Activated CD4-positive, alpha-beta T cell treated with anti-CD3 and anti-CD28 coated beads for 36 hours (primary cell): ENCODE measurements around the gene WNT5B. TPM values are rescaled to one million over a fixed set of nuclear protein-coding genes. Genes with fewer than 3 reads are reported as not detected.
"Not testable (repeated sequence)": the region's sequence is repeated elsewhere in the genome, so short reads cannot be mapped to it uniquely, and the experiment has no call there.

Experiments
- ATAC-seq: fragments of 200-7000 bp; cut with Tn5 transposase; one replicate; pipeline ENCODE4 v1.10.0; 2021; ENCODE audit warnings: mild to moderate bottlenecking, moderate library complexity
- CTCF ChIA-PET: fragments of 350-600 bp; sonication (Branson Sonifier 250); formaldehyde crosslinking; loops from one replicate; lab custom pipeline; 2021; ENCODE audit warnings: antibody characterized with exemption; lab: Charles Lee
- POLR2A ChIA-PET: fragments of 350-600 bp; sonication (Branson Sonifier 250); formaldehyde crosslinking; loops from one replicate; lab custom pipeline; 2021; ENCODE audit warnings: antibody characterized with exemption, inconsistent platforms; lab: Charles Lee
- DNase-seq: peaks from one replicate; pipeline ENCODE4 v3.0.0-alpha.2; 2020
- H3K27ac Mint-ChIP-seq: one replicate; pipeline ENCODE4 v1.8.0; 2021; ENCODE audit warnings: mixed read lengths
- H3K27me3 Mint-ChIP-seq: one replicate; pipeline ENCODE4 v1.8.0; 2021; ENCODE audit warnings: mixed read lengths
- H3K36me3 Mint-ChIP-seq: one replicate; pipeline ENCODE4 v1.8.0; 2021; ENCODE audit warnings: low read depth, mixed read lengths
- H3K4me1 Mint-ChIP-seq: one replicate; pipeline ENCODE4 v1.8.0; 2021; ENCODE audit warnings: mixed read lengths
- H3K4me3 Mint-ChIP-seq: one replicate; pipeline ENCODE4 v1.8.0; 2021; ENCODE audit warnings: mild to moderate bottlenecking, moderate library complexity, mixed read lengths
- H3K9me3 Mint-ChIP-seq: one replicate; pipeline ENCODE4 v1.8.0; 2021; ENCODE audit warnings: low read depth, mixed read lengths
- intact Hi-C, 2 experiments: fragments of 100-400 bp; cut with DNase I in 1 of 2; cut with micrococcal nuclease in 1 of 2; formaldehyde crosslinking; loops; one replicate each; pipeline versions ENCODE4 v1.14.2 to v1.15.1; 2022 to 2024; cut with DNase I, micrococcal nuclease
- microRNA-seq: library from miRNA; unstranded; fragments of <30 nt; microRNA quantifications from one replicate; pipeline ENCODE4 v1.2.0, GENCODE V29; 2021; ENCODE audit warnings: borderline replicate concordance
- total RNA-seq, 2 experiments: library from RNA; stranded (reverse); gene quantifications; one replicate each; pipeline ENCODE4 v1.2.3, GENCODE V29; 2021

Gene WNT5B
- total RNA-seq, 2 experiments from 2014 or later: not detected

DNA sequence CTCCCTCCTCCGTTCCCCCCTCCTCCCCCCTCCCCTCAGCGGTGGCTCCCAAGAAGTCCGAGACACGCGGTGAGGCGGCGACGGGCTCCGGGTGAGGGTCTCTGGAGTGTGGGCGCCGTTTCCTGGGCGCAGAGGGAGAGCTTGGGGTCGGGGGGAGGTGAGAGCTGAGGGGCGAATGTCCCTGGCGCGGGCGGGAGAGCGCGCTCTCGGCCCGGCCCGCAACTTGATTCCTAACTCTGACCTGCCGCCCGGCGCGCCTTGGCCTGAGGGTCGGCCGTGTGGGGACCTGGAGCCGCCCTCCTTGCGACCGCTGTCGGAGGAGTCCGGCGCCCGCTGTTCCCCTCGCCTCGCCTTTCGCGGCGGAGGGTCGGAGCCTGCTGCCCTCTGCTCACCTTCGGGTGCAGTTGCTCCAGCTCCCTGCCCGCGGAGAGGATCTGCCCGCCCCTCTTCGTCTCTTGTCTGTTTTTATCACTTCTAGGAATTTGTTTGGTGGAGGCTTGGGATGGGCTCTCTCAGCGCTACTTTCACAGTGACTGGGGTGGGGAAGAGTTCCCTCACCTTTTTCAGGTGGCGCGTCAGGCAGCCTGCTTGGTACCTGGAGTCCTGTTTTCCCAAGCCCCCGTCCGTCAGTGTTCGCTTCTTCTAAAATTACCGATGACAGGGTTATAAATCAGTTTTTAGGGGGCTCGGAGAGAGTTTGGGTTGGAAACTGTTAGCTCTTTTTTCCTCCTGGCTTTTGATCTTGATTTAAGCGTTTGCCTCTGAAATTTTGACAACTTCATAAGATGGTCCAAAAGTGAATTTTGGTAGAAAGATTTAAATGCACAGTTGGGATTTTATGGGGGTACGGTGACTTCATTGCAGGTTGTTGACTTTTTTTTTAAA lies 62.3 kb downstream of the WNT5B start:
- H3K27me3 Mint-ChIP-seq: no peaks in the 10 kb centered on the region
- peaks cover 14% of the 10 kb centered on the region for H3K36me3 Mint-ChIP-seq
- intact Hi-C loops: loop anchor here (1.0 to 10.0 kb wide), 6 partner anchors 97 to 1103 kb away; partner anchors contain the start of genes FBXL14 (in 2 of the 2), DCP1B (in 1 of the 2), FKBP4 (in 1 of the 2) and WNK1 (in 1 of the 2)
- POLR2A ChIA-PET: interaction anchor here (0.6 to 1.3 kb wide), 2 partner anchors 8 to 30 kb away, joined by 3 read pairs; no protein-coding TSS in a partner anchor
- ATAC-seq: peak; percentile 16
- peak overlapping the region; percentile 97 for H3K27ac Mint-ChIP-seq
- CTCF ChIA-PET: interaction anchor here (0.6 to 3.2 kb wide), 10 partner anchors 10 to 250 kb away, joined by 3 to 19 read pairs (median 3); no protein-coding TSS in a partner anchor
- no peaks in the 10 kb centered on the region for H3K9me3 Mint-ChIP-seq
- DNase-seq: peak; percentile 49
- peak overlapping the region; percentile 95 for H3K4me3 Mint-ChIP-seq
- peaks cover 55% of the 10 kb centered on the region for H3K4me1 Mint-ChIP-seq

DNA sequence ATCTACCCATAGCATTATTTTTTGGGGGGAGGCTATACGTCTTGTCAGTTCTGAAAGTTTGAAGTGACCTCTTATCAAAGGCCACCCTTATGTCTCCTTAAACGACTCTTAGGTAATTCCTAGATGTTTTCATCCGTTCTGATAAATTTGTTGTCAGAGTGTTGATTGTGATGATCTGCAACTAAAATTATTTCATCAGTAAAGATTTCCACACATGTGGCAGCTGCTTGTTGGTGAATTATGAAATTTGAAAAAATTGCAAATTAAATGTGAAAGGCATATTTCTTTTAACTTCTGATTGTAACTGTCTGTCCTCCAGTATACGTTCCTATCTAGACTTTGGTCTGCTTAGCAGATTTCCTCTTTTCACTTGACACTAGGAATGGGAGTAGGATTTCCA lies 63.2 kb downstream of the WNT5B start:
- Mint-ChIP-seq H3K4me1 (peaks cover 63% of the 10 kb centered on the region), H3K27me3 (no peaks in the 10 kb centered on the region), H3K4me3 (peak overlapping the region; percentile 95), H3K36me3 (peaks cover 14% of the 10 kb centered on the region), H3K27ac (peak overlapping the region; percentile 97), H3K9me3 (no peaks in the 10 kb centered on the region)
- CTCF ChIA-PET: interaction anchor here (0.7 to 1.5 kb wide), 5 partner anchors 10 to 98 kb away, joined by 3 to 4 read pairs (median 3); no protein-coding TSS in a partner anchor
- DNase-seq (no peak), ATAC-seq (no peak)
- intact Hi-C loops: loop anchor here (5.0 to 10.0 kb wide), 2 partner anchors 100 to 1103 kb away; partner anchors contain the start of genes FBXL14 (in 1 of the 2) and FKBP4 (in 1 of the 2)
- POLR2A ChIA-PET: no interaction called here

DNA sequence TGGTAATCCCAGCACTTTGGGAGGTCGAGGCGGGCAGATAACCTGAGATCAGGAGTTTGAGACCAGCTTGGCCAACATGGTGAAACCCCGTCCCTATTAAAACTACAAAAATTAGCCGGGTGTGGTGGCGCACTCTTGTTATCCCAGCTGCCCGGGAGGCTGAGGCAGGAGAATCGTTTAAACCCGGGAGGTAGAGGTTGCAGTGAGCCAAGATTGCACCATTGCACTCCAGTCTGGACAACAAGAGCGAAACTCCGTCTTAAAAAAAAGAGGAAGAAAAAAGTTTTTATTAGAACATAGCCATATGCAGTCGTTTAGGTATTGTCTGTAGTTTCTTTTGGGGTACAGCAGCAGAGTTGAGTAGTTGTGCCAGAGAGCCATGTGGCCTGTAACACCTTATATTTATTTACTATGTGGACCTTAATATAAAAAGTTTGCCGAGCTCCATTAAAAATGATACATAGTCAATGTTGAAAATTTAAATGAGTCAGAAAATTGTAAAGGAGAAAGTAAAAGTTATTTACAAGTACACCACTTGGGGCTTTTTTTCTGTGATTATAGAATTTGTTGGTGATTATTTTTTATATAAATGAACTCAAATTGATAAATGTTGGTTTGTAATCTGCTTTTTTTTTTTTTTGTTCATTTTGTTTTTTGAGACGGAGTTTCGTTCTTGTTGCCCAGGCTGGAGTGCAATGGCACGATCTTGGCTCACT lies 64.0 kb downstream of the WNT5B start:
- H3K4me1 Mint-ChIP-seq: peaks cover 69% of the 10 kb centered on the region
- ChIA-PET CTCF (interaction anchor here (0.6 to 1.2 kb wide), 3 partner anchors 40 to 71 kb away, joined by 3 to 4 read pairs (median 3); no protein-coding TSS in a partner anchor), POLR2A (interaction anchor here (0.7 kb wide), 1 partner anchor 106 kb away, joined by 3 read pairs; no protein-coding TSS in a partner anchor)
- H3K9me3 Mint-ChIP-seq: no peaks in the 10 kb centered on the region
- H3K27ac Mint-ChIP-seq: no peak overlapping the region
- no peak for DNase-seq
- peaks cover 14% of the 10 kb centered on the region for H3K36me3 Mint-ChIP-seq
- H3K4me3 Mint-ChIP-seq: no peak overlapping the region
- ATAC-seq: no peak
- no peaks in the 10 kb centered on the region for H3K27me3 Mint-ChIP-seq
- intact Hi-C loops: loop anchor here (5.0 to 10.0 kb wide), 2 partner anchors 101 to 1102 kb away; partner anchors contain the start of genes FBXL14 (in 1 of the 2) and FKBP4 (in 1 of the 2)

DNA sequence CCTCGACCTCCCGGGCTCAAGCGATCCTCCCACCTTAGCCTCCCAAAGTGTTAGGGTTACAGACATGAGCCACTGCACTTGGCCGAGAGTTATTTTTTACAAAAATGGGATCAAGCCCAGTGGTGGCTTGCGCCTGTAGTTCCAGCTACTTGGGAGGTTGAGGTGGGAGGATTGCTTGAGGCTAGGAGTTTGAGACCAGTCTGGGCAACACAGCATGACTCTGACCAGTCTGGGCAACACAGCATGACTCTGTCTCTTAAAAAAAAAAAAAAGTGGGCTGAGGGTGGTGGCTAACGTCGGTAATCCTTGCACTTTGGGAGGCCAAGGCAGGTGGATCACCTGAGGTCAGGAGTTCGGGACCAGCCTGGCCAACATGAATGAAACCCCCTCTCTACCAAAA lies 66.1 kb downstream of the WNT5B start:
- H3K27me3 Mint-ChIP-seq, H3K9me3 Mint-ChIP-seq, ATAC-seq, H3K27ac Mint-ChIP-seq, H3K4me3 Mint-ChIP-seq, POLR2A ChIA-PET, DNase-seq: not testable (repeated sequence)
- CTCF ChIA-PET: interaction anchor here (1.0 kb wide), 1 partner anchor 14 kb away, joined by 3 read pairs; no protein-coding TSS in a partner anchor
- intact Hi-C loops: loop anchor here in 1 of 2 experiments (10.0 kb wide), 1 partner anchor 1100 kb away; the partner anchor contains the start of gene FKBP4
- Mint-ChIP-seq H3K36me3 (peaks cover 16% of the 10 kb centered on the region), H3K4me1 (peaks cover 69% of the 10 kb centered on the region)

DNA sequence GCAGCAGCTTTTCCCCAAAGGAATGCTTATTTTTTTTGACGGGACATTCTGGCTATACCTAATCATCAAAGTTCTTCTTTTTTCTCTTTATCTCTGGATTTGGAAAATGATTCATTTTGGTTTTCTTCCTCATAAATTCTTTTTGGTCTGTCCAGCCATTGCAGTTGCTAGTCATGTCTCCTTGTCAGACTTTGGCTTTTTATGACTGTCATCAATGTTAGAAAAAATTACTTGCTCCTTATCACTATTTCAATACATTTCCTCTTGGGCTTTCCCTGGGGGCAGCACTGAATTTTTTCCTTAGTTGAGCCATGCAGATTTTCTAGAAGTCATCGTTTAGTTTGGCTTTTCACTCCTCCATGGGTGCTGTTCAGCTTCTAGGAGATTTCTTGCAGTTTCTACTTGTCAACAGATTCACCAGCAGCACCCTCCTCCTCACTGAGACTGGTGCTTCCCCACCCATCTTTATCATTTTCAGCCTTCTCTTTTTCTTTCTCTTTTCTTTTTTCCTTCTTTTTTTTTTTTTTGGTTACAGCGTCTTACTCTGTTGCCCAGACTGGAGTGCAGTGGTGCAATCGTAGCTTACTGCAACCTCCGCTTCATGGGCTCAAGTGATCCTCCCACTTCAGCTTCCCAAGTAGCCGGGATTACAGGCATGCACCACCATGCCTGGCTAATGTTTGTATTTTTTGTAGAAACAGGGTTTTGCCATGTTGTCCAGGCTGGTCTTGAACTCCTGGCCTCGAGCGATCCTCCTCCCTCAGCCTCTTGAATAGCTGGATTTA lies 67.0 kb downstream of the WNT5B start:
- CTCF ChIA-PET: interaction anchor here (0.6 to 1.2 kb wide), 3 partner anchors 95 to 579 kb away, joined by 3 to 4 read pairs (median 3); no protein-coding TSS in a partner anchor
- Mint-ChIP-seq H3K9me3 (no peaks in the 10 kb centered on the region), H3K36me3 (peaks cover 16% of the 10 kb centered on the region), H3K27me3 (no peaks in the 10 kb centered on the region), H3K4me3 (no peak overlapping the region), H3K4me1 (peaks cover 71% of the 10 kb centered on the region), H3K27ac (no peak overlapping the region)
- DNase-seq (no peak), ATAC-seq (no peak)
- intact Hi-C loops: loop anchor here in 1 of 2 experiments (10.0 kb wide), 1 partner anchor 1099 kb away; the partner anchor contains the start of gene FKBP4
- POLR2A ChIA-PET: no interaction called here

DNA sequence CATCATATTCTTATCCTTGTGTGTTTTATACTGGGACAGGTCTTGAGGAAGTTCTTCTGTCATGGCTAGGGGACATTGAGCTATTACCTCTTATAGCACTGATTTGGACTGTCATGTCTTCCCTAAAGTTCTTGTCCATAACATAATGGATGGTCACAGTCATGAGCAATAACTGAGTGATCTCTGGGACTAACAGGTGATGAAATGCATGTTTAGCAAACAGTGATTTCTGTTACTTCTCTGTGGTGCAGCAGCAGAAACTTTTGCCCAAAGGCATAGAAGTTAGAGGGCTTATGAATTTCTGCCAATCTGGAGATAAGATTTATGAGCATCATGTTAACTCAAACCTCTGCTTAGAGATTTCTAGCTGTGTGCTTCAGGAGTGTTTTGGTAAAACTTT lies 67.8 kb downstream of the WNT5B start:
- Mint-ChIP-seq H3K4me3 (no peak overlapping the region), H3K4me1 (peaks cover 67% of the 10 kb centered on the region), H3K36me3 (peaks cover 16% of the 10 kb centered on the region), H3K9me3 (no peaks in the 10 kb centered on the region), H3K27me3 (no peaks in the 10 kb centered on the region), H3K27ac (no peak overlapping the region)
- intact Hi-C loops: loop anchor here in 1 of 2 experiments (10.0 kb wide), 1 partner anchor 1098 kb away; the partner anchor contains the start of gene FKBP4
- CTCF ChIA-PET: interaction anchor here (0.6 to 1.4 kb wide), 4 partner anchors 27 to 579 kb away, joined by 3 to 4 read pairs (median 3); no protein-coding TSS in a partner anchor
- POLR2A ChIA-PET: no interaction called here
- no peak for ATAC-seq
- DNase-seq: no peak

Small RNAs within 50 kb of the gene (microRNA-seq; reads per million reads assigned to microRNA genes)
- not detected for gene MIR3649

Other genes with a start within 250 kb of the WNT5B start
- 10 to 100 TPM; 17.0 to 17.8 TPM for gene FBXL14, start 34.6 kb upstream of the WNT5B start, total RNA-seq
- gene ADIPOR2, start 61.8 kb downstream of the WNT5B start, total RNA-seq: 10 to 100 TPM; 51.7 to 52.6 TPM
- gene LRTM2, start 191.3 kb downstream of the WNT5B start, total RNA-seq: not detected